ENCODE measurements around the gene CXCR5.
"Not testable (repeated sequence)": the region's sequence is repeated elsewhere in the genome, so short reads cannot be mapped to it uniquely, and the experiment has no call there.

The CXCR5 gene, protein sequence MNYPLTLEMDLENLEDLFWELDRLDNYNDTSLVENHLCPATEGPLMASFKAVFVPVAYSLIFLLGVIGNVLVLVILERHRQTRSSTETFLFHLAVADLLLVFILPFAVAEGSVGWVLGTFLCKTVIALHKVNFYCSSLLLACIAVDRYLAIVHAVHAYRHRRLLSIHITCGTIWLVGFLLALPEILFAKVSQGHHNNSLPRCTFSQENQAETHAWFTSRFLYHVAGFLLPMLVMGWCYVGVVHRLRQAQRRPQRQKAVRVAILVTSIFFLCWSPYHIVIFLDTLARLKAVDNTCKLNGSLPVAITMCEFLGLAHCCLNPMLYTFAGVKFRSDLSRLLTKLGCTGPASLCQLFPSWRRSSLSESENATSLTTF

DNA sequence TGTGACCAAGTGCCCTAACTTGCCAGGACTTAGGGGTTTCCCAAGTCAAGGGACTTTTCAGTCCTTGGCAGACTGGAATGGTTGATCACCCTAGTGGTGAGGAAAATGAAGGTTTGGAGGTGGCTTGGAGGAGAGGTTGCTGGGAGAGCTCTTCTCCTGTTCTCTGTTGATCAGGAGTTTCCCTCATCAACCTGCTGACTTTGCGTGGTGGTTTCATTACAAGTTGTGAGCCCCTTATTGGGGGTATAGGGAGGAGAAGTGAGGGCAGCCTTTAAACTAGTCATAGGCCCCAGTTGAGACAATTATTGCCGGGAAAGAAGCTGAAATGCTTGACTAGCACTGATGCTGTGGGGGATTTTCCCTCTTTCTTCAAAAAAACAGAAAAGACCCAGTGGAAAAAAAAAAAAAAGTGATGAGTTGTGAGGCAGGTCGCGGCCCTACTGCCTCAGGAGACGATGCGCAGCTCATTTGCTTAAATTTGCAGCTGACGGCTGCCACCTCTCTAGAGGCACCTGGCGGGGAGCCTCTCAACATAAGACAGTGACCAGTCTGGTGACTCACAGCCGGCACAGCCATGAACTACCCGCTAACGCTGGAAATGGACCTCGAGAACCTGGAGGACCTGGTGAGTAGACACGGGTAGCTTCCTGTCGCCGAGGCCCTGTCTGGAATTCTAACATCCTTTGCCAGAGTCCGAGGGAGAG lies at the start of gene CXCR5:
CXCR5 (plus strand) TSS at position 525 of the 704 bp plus-strand sequence; CDS start at position 575, 50 bp downstream.
- Histone ChIP-seq H3K36me3 (ENCODE audit: control insufficient read depth, insufficient read depth, low read length) (no peaks in the 10 kb centered on the region), H3K4me3 (ENCODE audit: low read length) (no peak within 1 kb of the TSS), H3K4me1 (ENCODE audit: control insufficient read depth, insufficient read depth, low read length) (peaks cover 14% of the 10 kb centered on the region), H3K9me3 (ENCODE audit: control insufficient read depth, low read length) (no peaks in the 10 kb centered on the region), H3K9ac (ENCODE audit: low read length) (no peak within 1 kb of the TSS), H3K27me3 (ENCODE audit: control insufficient read depth, insufficient read depth, low read length) (no peaks in the 10 kb centered on the region)

DNA sequence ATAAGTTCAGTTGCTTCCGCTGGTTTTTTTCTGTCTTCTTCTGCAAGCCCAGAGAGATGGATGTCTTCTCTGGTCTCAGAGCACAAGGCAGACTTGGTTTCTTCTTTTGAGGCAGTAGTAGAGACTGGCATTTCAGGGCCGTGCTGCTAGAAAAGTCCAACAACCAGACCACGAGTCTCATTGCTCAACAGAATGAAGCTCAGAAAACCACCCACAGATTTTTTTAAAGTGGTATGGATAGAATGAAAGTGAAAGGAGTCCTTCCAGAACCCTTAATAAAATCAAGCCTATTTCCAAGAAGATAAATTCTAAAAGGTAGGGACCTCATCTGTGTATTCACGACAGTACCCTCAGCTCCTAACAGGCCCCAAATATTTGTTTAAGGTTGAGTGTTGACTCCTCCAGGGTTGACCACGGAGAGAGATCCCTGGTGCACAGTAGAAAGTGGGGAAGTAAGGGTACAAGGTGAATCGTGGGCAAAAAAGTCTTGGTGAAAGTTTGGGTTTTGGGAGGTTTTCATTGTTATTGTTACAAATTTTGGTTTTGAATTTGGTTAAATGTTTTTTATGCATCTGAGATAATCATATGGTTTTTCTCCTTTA lies 49.2 kb upstream of the CXCR5 start:
- Histone ChIP-seq H3K9me3 (ENCODE audit: control insufficient read depth, low read length) (no peaks in the 10 kb centered on the region), H3K36me3 (ENCODE audit: control insufficient read depth, insufficient read depth, low read length) (no peaks in the 10 kb centered on the region), H3K27me3 (ENCODE audit: control insufficient read depth, insufficient read depth, low read length) (no peaks in the 10 kb centered on the region), H3K4me1 (ENCODE audit: control insufficient read depth, insufficient read depth, low read length) (no peaks in the 10 kb centered on the region), H3K9ac (ENCODE audit: low read length) (no peak overlapping the region), H3K4me3 (ENCODE audit: low read length) (no peak overlapping the region)

DNA sequence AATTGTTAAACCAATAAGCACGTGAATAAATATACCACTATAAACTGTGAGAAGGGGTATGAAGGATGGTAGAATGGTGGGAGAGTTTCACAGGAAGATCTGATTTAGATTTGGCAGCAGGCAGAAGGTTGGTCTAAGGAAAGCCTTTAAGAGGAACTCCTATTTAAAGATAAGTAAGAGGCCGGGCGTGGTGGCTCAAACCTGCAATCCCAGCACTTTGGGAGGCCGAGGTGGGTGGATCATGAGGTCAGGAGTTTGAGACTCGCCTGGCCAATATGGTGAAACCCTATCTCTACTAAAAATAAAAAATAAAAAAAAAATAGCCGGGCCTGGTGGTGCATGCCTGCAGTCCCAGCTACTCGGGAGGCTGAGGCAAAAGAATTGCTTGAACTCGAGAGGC lies 45.8 kb upstream of the CXCR5 start:
- H3K36me3 ChIP-seq (ENCODE audit: control insufficient read depth, insufficient read depth, low read length), result no peaks in the 10 kb centered on the region
- H3K9ac ChIP-seq (ENCODE audit: low read length), result no peak overlapping the region
- no peaks in the 10 kb centered on the region for H3K9me3 ChIP-seq (ENCODE audit: control insufficient read depth, low read length)
- H3K27me3 ChIP-seq (ENCODE audit: control insufficient read depth, insufficient read depth, low read length), result no peaks in the 10 kb centered on the region
- H3K4me3 ChIP-seq (ENCODE audit: low read length), result no peak overlapping the region
- no peaks in the 10 kb centered on the region for H3K4me1 ChIP-seq (ENCODE audit: control insufficient read depth, insufficient read depth, low read length)

DNA sequence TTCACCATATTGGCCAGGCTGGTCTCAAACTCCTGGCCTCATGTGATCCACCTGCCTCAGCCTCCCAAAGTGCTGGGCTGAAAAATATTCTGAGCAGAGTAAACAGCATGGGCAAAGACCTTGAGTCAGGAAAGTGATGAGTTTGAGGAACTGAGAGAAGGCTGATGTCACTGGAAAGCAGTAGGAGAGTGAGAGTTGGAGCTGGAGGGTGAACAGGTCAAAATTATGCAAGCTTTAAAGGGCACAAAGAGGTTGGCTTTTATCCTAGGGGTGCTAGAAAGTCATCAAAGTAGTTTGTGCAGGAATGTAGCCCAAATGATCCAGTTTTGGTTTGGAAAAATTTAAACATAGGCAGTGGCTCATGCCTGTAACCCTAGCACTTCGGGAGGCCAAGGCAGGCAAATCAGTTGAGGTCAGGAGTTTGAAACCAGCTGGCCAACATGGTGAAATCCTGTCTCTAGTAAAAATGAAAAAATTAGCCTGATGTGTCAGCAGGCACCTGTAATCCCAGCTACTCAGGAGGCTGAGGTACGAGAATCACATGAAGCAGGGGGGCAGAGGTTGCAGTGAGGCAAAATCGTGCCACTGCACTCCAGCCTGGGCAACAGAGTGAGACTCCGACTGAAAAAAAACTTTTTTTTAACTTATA lies 44.7 kb upstream of the CXCR5 start:
- Histone ChIP-seq H3K36me3 (ENCODE audit: control insufficient read depth, insufficient read depth, low read length) (no peaks in the 10 kb centered on the region), H3K9ac (ENCODE audit: low read length) (no peak overlapping the region), H3K4me1 (ENCODE audit: control insufficient read depth, insufficient read depth, low read length) (no peaks in the 10 kb centered on the region), H3K9me3 (ENCODE audit: control insufficient read depth, low read length) (no peaks in the 10 kb centered on the region), H3K27me3 (ENCODE audit: control insufficient read depth, insufficient read depth, low read length) (no peaks in the 10 kb centered on the region), H3K4me3 (ENCODE audit: low read length) (no peak overlapping the region)

DNA sequence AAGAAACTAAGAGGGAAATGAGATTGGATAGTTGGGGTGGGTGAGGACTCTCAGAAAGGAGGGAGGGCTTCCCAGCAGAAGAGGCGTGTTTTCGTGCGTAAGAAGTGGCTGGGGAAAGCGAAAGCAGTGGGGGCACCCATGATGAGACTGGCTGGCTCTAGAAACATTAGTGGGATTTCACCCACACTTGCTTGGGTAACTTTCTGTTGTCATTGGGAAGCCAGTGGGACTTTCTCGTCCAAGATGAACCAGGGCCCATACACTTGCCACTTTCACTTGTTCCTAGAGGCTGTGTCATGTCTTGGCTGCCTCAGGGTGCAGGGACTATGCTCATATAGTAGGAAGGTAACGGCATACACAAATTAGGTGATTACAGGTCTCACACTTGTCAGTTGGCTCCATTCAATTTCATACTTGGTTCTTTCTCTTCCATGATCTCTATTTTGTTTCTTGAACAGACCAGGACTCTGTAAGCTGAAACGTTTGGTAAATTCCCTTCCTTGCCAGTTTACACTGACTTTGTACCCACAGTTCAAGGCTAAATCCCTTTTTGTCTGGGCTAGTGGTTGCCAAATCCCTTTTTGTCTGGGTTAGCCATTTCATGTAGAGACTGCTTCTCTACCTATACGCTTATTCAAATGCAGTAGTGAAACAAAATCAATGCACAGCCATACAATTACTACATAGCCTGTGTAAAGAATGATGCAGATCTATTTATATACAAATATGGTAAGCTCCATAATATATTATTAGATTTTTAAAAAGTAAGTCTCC lies 42.0 kb upstream of the CXCR5 start:
- no peak overlapping the region for H3K9ac ChIP-seq (ENCODE audit: low read length)
- H3K4me3 ChIP-seq (ENCODE audit: low read length), result no peak overlapping the region
- H3K9me3 ChIP-seq (ENCODE audit: control insufficient read depth, low read length), result no peaks in the 10 kb centered on the region
- H3K36me3 ChIP-seq (ENCODE audit: control insufficient read depth, insufficient read depth, low read length), result no peaks in the 10 kb centered on the region
- no peaks in the 10 kb centered on the region for H3K27me3 ChIP-seq (ENCODE audit: control insufficient read depth, insufficient read depth, low read length)
- H3K4me1 ChIP-seq (ENCODE audit: control insufficient read depth, insufficient read depth, low read length), result no peaks in the 10 kb centered on the region

DNA sequence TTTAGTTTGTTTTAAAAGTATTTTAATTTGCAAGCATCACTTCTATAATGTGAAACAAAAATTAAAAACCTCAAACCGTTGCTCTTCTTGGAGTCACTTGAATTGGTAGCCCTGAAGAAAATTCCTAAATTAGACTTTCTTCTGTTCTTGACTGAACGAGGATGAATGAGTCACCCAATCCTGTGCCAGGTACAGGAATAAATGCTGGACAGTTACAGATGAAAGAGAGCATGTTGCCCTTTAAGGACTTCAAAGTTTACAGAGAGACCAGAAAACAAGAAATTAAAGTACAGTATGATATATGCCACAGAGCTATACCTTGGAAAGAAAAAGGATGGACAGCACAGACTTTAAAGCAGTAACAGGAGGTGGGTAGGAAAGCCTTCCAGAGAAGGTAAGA lies 41.3 kb upstream of the CXCR5 start:
- H3K27me3 ChIP-seq (ENCODE audit: control insufficient read depth, insufficient read depth, low read length), result no peaks in the 10 kb centered on the region
- H3K36me3 ChIP-seq (ENCODE audit: control insufficient read depth, insufficient read depth, low read length), result no peaks in the 10 kb centered on the region
- no peaks in the 10 kb centered on the region for H3K9me3 ChIP-seq (ENCODE audit: control insufficient read depth, low read length)
- no peak overlapping the region for H3K4me3 ChIP-seq (ENCODE audit: low read length)
- H3K9ac ChIP-seq (ENCODE audit: low read length), result no peak overlapping the region
- H3K4me1 ChIP-seq (ENCODE audit: control insufficient read depth, insufficient read depth, low read length), result no peaks in the 10 kb centered on the region

DNA sequence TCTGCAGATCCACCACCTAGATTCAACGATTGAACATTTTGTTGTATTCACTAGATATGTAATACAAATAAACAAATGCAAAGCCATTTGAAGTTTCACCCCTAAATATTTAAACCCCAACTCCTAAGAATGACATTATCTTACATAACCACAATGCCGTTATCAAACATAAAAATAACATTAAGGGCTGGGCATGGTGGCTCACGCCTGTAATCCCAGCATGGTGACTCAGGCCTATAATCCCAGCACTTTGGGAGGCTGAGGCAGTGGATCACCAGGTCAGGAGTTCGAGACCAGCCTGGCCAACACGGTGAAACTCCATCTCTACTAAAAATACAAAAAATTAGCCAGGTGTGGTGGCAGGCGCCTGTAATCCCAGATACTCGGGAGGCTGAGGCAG lies 40.8 kb upstream of the CXCR5 start:
- not testable (repeated sequence) for H3K4me1 ChIP-seq (ENCODE audit: control insufficient read depth, insufficient read depth, low read length); H3K36me3 ChIP-seq (ENCODE audit: control insufficient read depth, insufficient read depth, low read length); H3K9me3 ChIP-seq (ENCODE audit: control insufficient read depth, low read length); H3K4me3 ChIP-seq (ENCODE audit: low read length); H3K27me3 ChIP-seq (ENCODE audit: control insufficient read depth, insufficient read depth, low read length); H3K9ac ChIP-seq (ENCODE audit: low read length)

DNA sequence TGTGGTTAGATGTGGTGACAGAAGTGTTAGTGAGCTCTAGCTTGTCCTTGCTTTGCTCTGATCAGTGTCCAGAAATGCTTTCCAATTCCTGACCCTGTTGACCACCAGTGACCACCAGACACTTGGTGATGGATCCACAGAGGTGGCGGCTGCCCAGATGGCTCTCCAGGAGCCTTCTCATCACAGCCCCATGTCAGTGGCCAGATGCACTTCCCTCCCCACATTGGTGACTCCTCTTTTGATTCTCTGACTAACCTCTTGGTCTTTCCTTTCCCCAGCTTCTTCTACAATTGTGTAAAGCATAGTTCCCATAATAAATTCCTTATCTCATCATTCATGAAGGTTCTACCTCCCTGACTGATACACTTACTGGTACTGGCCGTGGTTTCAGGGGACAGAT lies 40.1 kb upstream of the CXCR5 start:
- Histone ChIP-seq H3K9ac (ENCODE audit: low read length) (no peak overlapping the region), H3K27me3 (ENCODE audit: control insufficient read depth, insufficient read depth, low read length) (no peaks in the 10 kb centered on the region), H3K36me3 (ENCODE audit: control insufficient read depth, insufficient read depth, low read length) (no peaks in the 10 kb centered on the region), H3K9me3 (ENCODE audit: control insufficient read depth, low read length) (no peaks in the 10 kb centered on the region), H3K4me3 (ENCODE audit: low read length) (no peak overlapping the region), H3K4me1 (ENCODE audit: control insufficient read depth, insufficient read depth, low read length) (no peaks in the 10 kb centered on the region)

DNA sequence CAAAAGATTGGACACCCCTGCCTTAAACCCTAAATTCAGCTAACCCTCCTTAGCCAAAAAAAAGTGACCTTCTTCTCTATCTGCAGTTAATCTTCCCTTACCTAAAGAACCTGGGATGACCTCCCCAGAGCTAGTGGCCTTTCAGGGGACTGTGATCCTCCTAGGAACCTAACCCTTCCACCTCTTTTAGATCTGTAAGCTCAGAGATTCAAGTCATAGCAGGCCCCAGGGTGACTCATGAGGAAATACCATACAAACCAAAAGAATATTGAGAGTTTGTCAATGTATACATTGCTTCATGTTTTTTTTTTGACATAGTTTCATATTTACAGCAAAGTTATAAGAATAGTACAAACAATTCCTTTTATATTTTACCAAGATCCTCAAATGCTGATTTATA lies 38.3 kb upstream of the CXCR5 start:
- Histone ChIP-seq H3K4me1 (ENCODE audit: control insufficient read depth, insufficient read depth, low read length) (no peaks in the 10 kb centered on the region), H3K9me3 (ENCODE audit: control insufficient read depth, low read length) (no peaks in the 10 kb centered on the region), H3K9ac (ENCODE audit: low read length) (no peak overlapping the region), H3K4me3 (ENCODE audit: low read length) (no peak overlapping the region), H3K27me3 (ENCODE audit: control insufficient read depth, insufficient read depth, low read length) (no peaks in the 10 kb centered on the region), H3K36me3 (ENCODE audit: control insufficient read depth, insufficient read depth, low read length) (no peaks in the 10 kb centered on the region)

DNA sequence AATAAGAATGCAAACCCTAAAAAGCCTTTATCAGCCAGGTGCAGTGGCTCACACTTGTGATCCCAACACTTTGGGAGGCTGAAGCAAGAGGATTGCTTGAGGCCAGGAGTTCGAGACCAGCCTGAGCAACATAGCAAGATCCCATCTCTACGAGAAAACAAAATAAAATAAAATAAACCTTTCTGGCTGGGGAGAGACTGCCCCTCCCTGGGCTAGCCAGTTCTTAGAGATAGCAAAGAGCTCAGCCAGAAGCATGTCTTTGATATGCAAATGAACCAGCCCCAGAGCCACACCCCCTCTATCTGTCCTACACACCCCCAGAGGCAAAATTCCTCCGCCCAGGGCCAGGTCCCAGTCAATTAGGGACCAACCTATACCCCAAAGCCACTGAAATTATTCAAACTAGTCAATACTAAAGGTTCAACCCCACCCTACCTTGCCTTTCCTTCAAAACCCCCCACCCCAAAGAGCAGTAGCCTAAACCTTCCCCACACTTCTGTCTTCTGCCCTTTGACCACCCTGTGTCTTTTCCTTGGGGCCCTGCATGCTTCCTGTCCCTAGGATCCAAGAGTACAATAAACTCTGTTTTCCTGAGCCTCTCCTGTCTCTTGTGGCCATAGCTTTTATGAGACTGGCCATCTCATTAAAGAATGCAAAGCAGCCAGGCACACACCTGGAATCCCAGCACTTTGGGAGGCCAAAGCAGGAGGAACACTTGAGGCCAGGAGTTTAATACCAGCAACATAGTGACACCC lies 37.3 kb upstream of the CXCR5 start:
- H3K9ac ChIP-seq (ENCODE audit: low read length), result no peak overlapping the region
- H3K9me3 ChIP-seq (ENCODE audit: control insufficient read depth, low read length), result no peaks in the 10 kb centered on the region
- H3K27me3 ChIP-seq (ENCODE audit: control insufficient read depth, insufficient read depth, low read length), result no peaks in the 10 kb centered on the region
- no peaks in the 10 kb centered on the region for H3K36me3 ChIP-seq (ENCODE audit: control insufficient read depth, insufficient read depth, low read length)
- no peak overlapping the region for H3K4me3 ChIP-seq (ENCODE audit: low read length)
- no peaks in the 10 kb centered on the region for H3K4me1 ChIP-seq (ENCODE audit: control insufficient read depth, insufficient read depth, low read length)

DNA sequence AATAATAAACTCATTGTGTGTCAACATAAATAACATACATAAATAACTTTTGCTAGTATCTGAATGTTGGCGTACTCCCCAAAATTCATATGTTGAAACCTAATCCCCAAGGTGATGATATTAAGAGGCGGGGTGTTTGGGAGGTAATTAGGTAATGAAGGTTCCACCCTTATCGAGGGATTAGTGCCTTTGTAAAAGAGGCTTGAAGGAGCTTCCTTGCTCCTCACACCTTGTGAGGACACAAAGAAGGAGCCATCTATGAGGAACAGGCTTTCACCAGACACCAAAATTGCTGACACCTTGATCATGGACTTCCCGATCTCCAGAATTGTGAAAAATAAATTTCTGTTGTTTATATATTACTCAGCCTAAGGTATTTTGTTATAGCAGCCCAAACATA lies 33.9 kb upstream of the CXCR5 start:
- Histone ChIP-seq H3K27me3 (ENCODE audit: control insufficient read depth, insufficient read depth, low read length) (no peaks in the 10 kb centered on the region), H3K9me3 (ENCODE audit: control insufficient read depth, low read length) (no peaks in the 10 kb centered on the region), H3K9ac (ENCODE audit: low read length) (no peak overlapping the region), H3K4me1 (ENCODE audit: control insufficient read depth, insufficient read depth, low read length) (no peaks in the 10 kb centered on the region), H3K4me3 (ENCODE audit: low read length) (no peak overlapping the region), H3K36me3 (ENCODE audit: control insufficient read depth, insufficient read depth, low read length) (no peaks in the 10 kb centered on the region)
